Peyer's patch (tissue), 4 donors: ENCODE data around the gene CRNKL1.
A peak's percentile ranks its signal among the peaks of the same experiment; 100 is the strongest.

ENCODE experiments used
- CTCF ChIP-seq, 6 experiments: fragments of 450-650 bp in 4 of 6; fragments of 200-600 bp in 2 of 6; sonication (generic) in 1 of 6; IDR thresholded peaks; one replicate each; pipeline ENCODE4 v1.5.1; 2017 to 2019; ENCODE audit warnings: antibody characterized with exemption in 6 of 6, mild to moderate bottlenecking in 3 of 6, moderate library complexity in 1 of 6
- POLR2A ChIP-seq, 2 donors: fragments of 450-650 bp; IDR thresholded peaks; one replicate each; pipeline ENCODE4 v1.5.1; 2017; ENCODE audit warnings: antibody characterized with exemption in 2 of 2, mild to moderate bottlenecking in 2 of 2, moderate library complexity in 2 of 2

GRCh38 chr20:20052074-20052970 lies at the start of gene CRNKL1, which contains the start of gene CFAP61:
- TF ChIP-seq CTCF (IDR thresholded peaks at IDR 0.05) (peak in 2 of 6 experiments; percentile 28 to 30), POLR2A (IDR thresholded peaks at IDR 0.05) (peak; percentile 38 to 46)
